ENCODE data around the gene TM7SF2. TPM values are rescaled to one million over a fixed set of nuclear protein-coding genes. Genes with fewer than 3 reads are reported as not detected.

The TM7SF2 gene
- total RNA-seq, 2 donors from 2014 or later: 22.8 to 26.8 TPM

DNA sequence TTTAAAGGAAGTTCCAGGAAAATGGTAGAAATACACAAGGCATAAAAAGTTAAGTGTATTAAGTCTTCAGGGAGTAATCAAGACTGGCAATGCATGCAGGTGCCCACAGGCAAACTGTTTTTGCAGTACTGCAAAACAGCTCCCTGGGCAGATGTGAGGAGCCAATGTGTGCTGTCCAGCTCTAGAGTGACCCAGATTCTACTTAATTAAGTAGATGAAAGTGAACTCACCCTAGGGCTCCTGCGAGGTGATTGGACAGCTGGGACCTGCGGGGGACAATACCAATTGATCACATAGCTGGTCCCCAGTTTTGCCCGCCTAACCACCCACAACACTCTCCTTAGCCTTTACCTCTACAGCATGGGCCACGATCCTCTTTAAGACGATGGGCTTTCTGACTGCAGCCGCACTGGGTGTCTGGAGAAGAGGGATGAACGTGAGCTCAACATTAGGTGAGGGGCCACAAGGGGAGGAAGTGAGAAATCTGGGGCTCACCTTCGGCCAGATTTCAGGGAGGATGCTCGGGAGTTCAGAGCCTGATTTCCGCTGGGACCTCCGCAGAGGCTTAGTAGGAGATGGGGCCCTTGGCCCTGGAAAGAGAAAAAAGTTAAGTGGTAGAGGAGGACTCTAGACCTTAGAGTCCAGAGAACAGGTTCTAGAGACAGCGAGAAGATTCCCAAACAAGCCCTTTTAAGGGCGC, 28.4 kb upstream of the TM7SF2 start:
- Mint-ChIP-seq H3K27ac (peak overlapping the region; percentile 98), H3K27me3 (ENCODE audit: low read depth) (no peaks in the 10 kb centered on the region), H3K4me3 (peak overlapping the region; percentile 98 to 99), H3K36me3 (ENCODE audit: insufficient read depth in 2 of 2) (peaks cover 25 to 36% of the 10 kb centered on the region in 2 donors), H3K4me1 (ENCODE audit: low read depth) (peaks cover 64% of the 10 kb centered on the region), H3K9me3 (no peaks in the 10 kb centered on the region)
- ATAC-seq (replicated peaks in 1 of 2) (peak in 1 of 2 donors; percentile 3), DNase-seq (no peak)

DNA sequence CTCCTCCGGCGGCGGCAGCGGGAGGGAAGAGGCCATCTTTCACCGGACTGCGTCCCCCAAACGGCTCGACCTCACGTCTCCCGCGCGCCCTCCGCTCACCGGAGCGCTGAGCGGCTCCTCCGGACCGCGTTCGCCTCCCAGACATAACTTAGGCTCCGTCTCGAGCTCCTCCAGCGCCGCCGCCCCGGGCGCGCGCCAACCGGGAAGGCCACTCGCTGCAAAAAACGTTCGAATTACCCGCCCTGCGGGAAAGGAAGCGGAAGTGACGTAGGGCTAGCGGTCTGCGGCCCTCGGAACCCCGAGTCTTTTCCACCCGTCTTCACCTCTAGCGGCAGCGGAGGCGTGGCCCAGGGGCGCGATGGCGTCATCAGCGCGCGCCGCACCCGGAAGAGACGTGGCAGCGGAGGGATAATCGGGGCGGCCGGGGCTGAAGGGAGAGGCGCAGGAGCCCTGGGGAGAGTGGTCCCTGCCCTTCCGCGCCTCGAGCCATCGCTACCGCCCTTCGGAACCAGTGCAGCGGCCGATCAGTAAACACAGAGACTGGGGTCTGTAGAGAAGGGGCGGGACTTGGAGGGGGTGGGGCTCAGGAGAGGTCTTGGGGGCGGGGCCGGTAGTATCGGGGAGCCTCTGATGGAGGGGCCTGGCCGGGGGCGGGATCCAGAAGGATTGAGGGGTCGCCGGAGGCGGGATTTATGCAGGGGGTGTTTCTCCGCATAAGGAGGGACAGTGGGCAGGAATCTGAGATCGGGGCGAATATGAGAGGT, 27.7 kb upstream of the TM7SF2 start, which contains the start of the genes CDCA5 and ZFPL1:
Gene CDCA5 (minus strand): TSS at position 207 of the 764 bp plus-strand sequence. CDS start 62 bp downstream, at position 145.
Gene ZFPL1 (plus strand): TSS at position 389 of the 764 bp plus-strand sequence. CDS start 477 bp downstream, outside the sequence.
- Mint-ChIP-seq H3K9me3 (no peaks in the 10 kb centered on the region), H3K27ac (peak within 1 kb of the TSS; percentile 98), H3K36me3 (ENCODE audit: insufficient read depth in 2 of 2) (peaks cover 25 to 33% of the 10 kb centered on the region in 2 donors), H3K27me3 (ENCODE audit: low read depth) (no peaks in the 10 kb centered on the region), H3K4me3 (peak within 1 kb of the TSS; percentile 98 to 99), H3K4me1 (ENCODE audit: low read depth) (peaks cover 57% of the 10 kb centered on the region)
- peak; percentile 96 to 98 for DNase-seq
- peak; percentile 94 to 95 for ATAC-seq (replicated peaks in 1 of 2)

DNA sequence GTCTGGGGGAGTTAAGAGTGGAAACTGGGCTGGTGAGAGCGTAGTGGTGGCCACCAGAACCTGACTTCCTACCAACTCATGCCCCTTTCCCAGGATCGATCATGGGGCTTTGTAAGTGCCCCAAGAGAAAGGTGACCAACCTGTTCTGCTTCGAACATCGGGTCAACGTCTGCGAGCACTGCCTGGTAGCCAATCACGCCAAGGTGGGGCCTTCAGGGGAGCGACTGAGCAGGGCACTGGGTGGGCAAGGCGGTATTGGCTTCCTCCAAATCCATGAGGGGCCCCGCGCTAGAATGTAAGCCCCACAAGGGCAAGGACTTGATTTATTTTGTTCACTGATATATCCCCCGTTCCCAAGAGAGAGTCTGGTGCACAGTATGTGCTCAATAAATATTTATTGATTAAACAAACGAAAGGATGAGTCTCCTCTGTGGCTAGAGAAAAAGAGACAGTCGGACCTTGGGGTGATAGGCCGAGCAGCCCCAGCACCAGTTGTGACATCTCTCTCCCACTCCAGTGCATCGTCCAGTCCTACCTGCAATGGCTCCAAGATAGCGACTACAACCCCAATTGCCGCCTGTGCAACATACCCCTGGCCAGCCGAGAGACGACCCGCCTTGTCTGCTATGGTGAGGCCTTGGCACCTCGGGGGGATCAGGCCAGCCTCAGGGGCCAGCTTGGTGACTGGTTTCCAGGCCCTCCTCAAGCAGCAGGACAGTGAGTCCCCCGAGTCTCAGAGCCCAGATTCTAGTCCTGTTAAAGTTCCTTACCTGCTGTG, 26.9 kb upstream of the TM7SF2 start:
- H3K27ac Mint-ChIP-seq: peak overlapping the region; percentile 98
- peak overlapping the region; percentile 98 to 99 for H3K4me3 Mint-ChIP-seq
- peaks cover 24 to 31% of the 10 kb centered on the region in 2 donors for H3K36me3 Mint-ChIP-seq (ENCODE audit: insufficient read depth in 2 of 2)
- no peaks in the 10 kb centered on the region for H3K9me3 Mint-ChIP-seq
- ATAC-seq (replicated peaks in 1 of 2): no peak
- no peak for DNase-seq
- H3K27me3 Mint-ChIP-seq (ENCODE audit: low read depth): no peaks in the 10 kb centered on the region
- H3K4me1 Mint-ChIP-seq (ENCODE audit: low read depth): peaks cover 52% of the 10 kb centered on the region

DNA sequence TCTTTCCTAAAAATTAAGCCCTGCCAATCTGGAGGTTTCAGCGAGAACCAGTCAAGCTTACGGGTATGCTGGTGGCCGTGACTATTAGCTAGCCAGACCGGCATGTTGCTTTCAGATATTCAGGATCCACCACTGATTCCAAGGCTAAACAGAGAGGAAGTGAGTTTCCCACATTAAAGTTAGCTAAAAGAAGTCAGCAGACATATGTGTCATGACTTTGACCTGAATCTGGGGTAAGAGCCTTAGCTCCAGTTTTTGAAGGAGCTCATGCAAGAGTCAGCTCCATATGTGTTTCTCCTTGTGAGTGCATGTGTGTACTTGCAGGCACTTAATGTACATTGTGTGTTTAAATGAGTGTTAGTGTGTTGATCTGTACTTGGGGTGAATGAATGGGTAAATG, 26.2 kb upstream of the TM7SF2 start:
- DNase-seq (no peak), ATAC-seq (replicated peaks in 1 of 2) (no peak)
- H3K27ac Mint-ChIP-seq: peak overlapping the region; percentile 98
- peak overlapping the region; percentile 98 to 99 for H3K4me3 Mint-ChIP-seq
- H3K27me3 Mint-ChIP-seq (ENCODE audit: low read depth): no peaks in the 10 kb centered on the region
- peaks cover 22 to 29% of the 10 kb centered on the region in 2 donors for H3K36me3 Mint-ChIP-seq (ENCODE audit: insufficient read depth in 2 of 2)
- peaks cover 48% of the 10 kb centered on the region for H3K4me1 Mint-ChIP-seq (ENCODE audit: low read depth)
- no peaks in the 10 kb centered on the region for H3K9me3 Mint-ChIP-seq

DNA sequence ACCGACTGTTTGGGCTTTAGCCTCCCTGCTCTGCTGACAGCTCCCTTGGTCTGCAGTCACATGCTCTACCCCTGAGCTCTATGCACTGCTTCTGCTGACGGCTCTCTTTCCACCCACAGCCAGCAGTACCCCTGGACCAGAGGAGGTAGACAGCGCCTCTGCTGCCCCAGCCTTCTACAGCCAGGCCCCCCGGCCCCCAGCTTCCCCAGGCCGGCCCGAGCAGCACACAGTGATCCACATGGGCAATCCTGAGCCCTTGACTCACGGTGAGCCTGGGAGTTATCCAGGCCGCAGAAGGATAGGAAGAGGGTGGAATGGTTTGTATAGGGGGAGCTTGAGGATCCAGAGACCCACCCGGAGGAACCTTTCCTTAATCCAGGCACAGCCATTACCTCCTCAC, 24.9 kb upstream of the TM7SF2 start:
- ATAC-seq (replicated peaks in 1 of 2): no peak
- peaks cover 15 to 23% of the 10 kb centered on the region in 2 donors for H3K36me3 Mint-ChIP-seq (ENCODE audit: insufficient read depth in 2 of 2)
- H3K4me3 Mint-ChIP-seq: no peak overlapping the region
- no peak overlapping the region for H3K27ac Mint-ChIP-seq
- no peaks in the 10 kb centered on the region for H3K9me3 Mint-ChIP-seq
- H3K27me3 Mint-ChIP-seq (ENCODE audit: low read depth): no peaks in the 10 kb centered on the region
- DNase-seq: no peak
- H3K4me1 Mint-ChIP-seq (ENCODE audit: low read depth): peaks cover 35% of the 10 kb centered on the region

DNA sequence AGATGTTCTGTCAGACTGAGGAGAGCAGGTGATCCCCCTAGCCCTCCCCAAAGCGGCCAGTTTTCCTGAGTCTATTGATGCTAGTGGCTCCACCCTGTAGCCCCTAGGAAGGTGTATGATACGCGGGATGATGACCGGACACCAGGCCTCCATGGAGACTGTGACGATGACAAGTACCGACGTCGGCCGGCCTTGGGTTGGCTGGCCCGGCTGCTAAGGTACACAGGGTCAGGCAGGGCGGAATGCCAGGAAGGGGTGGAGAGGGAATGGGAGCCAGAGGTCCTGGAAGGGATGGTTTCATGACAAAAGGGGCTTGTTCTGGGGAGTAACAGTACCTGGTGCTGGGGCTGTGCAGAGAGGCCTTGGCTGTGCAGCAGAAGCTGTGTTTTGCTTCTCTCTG, 24.5 kb upstream of the TM7SF2 start:
- ATAC-seq (replicated peaks in 1 of 2): no peak
- Mint-ChIP-seq H3K4me3 (no peak overlapping the region), H3K36me3 (ENCODE audit: insufficient read depth in 2 of 2) (peaks cover 15 to 19% of the 10 kb centered on the region in 2 donors), H3K4me1 (ENCODE audit: low read depth) (peaks cover 30% of the 10 kb centered on the region), H3K27me3 (ENCODE audit: low read depth) (no peaks in the 10 kb centered on the region), H3K9me3 (no peaks in the 10 kb centered on the region), H3K27ac (no peak overlapping the region)
- no peak for DNase-seq

DNA sequence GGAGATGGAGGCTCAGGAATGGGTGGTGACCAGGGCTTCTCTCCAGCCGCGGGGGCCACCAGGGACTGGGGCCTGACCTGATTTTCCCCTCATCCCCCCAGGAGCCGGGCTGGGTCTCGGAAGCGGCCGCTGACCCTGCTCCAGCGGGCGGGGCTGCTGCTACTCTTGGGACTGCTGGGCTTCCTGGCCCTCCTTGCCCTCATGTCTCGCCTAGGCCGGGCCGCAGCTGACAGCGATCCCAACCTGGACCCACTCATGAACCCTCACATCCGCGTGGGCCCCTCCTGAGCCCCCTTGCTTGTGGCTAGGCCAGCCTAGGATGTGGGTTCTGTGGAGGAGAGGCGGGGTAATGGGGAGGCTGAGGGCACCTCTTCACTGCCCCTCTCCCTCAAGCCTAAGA, 23.8 kb upstream of the TM7SF2 start:
- DNase-seq (no peak), ATAC-seq (replicated peaks in 1 of 2) (no peak)
- Mint-ChIP-seq H3K4me3 (no peak overlapping the region), H3K9me3 (no peaks in the 10 kb centered on the region), H3K4me1 (ENCODE audit: low read depth) (peaks cover 24% of the 10 kb centered on the region), H3K27ac (no peak overlapping the region), H3K36me3 (ENCODE audit: insufficient read depth in 2 of 2) (peaks cover 13 to 14% of the 10 kb centered on the region in 2 donors), H3K27me3 (ENCODE audit: low read depth) (no peaks in the 10 kb centered on the region)

DNA sequence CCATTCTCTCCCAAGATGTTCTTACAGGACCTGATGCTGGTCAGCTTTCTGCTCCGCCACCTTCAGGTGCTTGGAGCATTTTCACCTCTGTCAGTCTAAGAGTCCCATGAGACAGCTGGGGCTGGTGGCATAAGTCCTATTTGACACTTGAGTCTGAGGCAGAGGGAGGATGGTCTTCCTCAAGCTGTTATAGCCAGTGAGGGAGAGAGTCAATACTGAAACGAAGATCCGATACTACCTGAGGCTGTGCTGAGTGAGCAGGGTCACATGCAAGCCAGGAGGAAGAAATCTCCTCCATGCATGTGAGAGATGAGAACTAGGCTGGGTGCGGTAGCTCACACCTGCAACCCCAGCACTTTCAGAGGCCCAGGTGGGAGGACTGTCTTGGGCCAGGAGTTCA, 22.1 kb upstream of the TM7SF2 start:
- peaks cover 13% of the 10 kb centered on the region for H3K4me1 Mint-ChIP-seq (ENCODE audit: low read depth)
- peaks cover 4 to 7% of the 10 kb centered on the region in 2 donors for H3K36me3 Mint-ChIP-seq (ENCODE audit: insufficient read depth in 2 of 2)
- DNase-seq (no peak), ATAC-seq (replicated peaks in 1 of 2) (no peak)
- no peaks in the 10 kb centered on the region for H3K9me3 Mint-ChIP-seq
- no peaks in the 10 kb centered on the region for H3K27me3 Mint-ChIP-seq (ENCODE audit: low read depth)
- H3K27ac Mint-ChIP-seq: no peak overlapping the region
- no peak overlapping the region for H3K4me3 Mint-ChIP-seq

DNA sequence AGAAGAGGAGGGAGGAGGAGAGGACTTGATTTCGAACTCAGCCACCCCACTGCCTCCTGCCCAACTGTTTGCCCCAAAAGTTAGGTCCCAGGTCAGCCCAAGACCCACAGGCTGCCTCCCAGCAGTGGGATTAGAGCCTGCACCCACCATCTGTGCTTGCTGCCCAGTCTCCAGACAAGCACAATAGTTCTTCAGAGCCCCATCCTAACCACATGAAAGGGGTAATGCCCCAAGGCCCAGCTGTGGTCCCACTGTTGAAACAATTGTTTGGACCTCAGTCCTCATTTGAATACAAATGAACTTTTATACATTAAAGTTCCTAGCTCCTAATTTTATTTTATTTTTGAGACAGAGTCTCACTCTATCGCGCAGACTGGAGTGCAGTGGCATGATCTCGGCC, 21.0 kb upstream of the TM7SF2 start:
- Mint-ChIP-seq H3K4me3 (no peak overlapping the region), H3K9me3 (no peaks in the 10 kb centered on the region), H3K4me1 (ENCODE audit: low read depth) (peaks cover 5% of the 10 kb centered on the region), H3K36me3 (ENCODE audit: insufficient read depth in 2 of 2) (peaks cover 3 to 5% of the 10 kb centered on the region in 2 donors), H3K27ac (no peak overlapping the region), H3K27me3 (ENCODE audit: low read depth) (no peaks in the 10 kb centered on the region)
- ATAC-seq (replicated peaks in 1 of 2) (no peak), DNase-seq (no peak)

DNA sequence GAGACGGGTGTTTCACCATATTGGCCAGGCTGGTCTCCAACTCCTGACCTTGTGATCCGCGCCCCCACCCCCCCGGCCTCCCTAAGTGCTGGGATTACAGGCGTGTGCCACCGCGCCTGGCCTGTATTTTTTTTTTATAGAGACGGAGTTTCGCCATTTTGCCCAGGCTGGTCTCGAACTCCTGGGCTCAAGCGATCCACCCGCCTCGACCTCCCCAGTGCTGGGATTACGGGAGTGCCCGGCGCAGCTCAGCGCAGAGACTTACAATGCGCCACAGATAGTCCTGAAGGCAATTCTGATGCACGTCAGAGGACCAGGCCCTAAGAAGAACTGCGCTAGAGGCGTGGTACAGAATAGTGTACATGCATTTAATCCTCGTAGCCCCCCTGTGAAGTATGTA, 16.2 kb upstream of the TM7SF2 start:
- H3K36me3 Mint-ChIP-seq (ENCODE audit: insufficient read depth in 2 of 2): peaks cover 0 to 5% of the 10 kb centered on the region in 2 donors
- peak overlapping the region; percentile 86 for H3K27ac Mint-ChIP-seq
- H3K4me1 Mint-ChIP-seq (ENCODE audit: low read depth): peaks cover 14% of the 10 kb centered on the region
- H3K27me3 Mint-ChIP-seq (ENCODE audit: low read depth): no peaks in the 10 kb centered on the region
- ATAC-seq (replicated peaks in 1 of 2): no peak
- no peak for DNase-seq
- H3K4me3 Mint-ChIP-seq: peak overlapping the region; percentile 86 to 90
- H3K9me3 Mint-ChIP-seq: no peaks in the 10 kb centered on the region

DNA sequence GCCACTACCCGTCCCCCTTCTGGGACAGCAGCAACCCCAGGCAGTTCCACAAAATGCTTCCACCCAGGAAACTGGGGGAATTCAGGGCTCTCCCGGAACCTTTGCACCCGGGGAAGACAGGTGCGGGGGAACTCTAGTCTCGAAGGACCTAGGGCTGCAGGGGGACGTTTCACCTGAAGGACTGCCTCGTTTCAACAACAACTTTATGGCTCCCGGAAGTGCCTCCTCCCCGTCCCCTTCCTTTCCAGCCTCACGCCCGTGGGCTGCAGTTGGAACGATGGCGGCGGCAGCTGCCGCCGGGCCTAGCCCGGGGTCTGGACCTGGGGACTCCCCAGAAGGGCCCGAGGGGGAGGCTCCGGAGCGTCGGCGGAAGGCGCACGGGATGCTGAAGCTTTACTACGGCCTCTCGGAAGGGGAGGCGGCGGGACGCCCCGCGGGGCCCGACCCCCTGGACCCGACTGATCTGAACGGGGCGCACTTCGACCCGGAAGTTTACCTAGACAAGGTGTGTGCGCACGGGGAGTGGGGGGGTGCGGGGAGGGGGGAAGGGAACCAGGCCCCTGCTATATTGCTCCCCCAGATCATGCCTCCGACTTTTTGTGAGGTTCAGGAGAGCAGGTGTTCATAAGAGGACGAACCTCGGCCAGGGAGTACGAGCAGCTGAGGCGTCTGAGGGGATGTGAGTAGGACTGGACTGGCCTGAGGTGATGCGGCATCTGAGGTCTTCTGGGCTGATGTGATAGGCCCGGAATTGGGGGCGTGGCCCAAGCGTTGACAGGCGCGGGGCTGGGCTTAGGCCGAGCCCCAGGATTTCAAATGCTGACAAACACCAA, 15.5 kb upstream of the TM7SF2 start, which contains the start of gene VPS51:
Gene VPS51 (plus strand): TSS at position 241 of the 833 bp plus-strand sequence. CDS start 37 bp downstream, at position 278.
- Mint-ChIP-seq H3K36me3 (ENCODE audit: insufficient read depth in 2 of 2) (peaks cover 0 to 5% of the 10 kb centered on the region in 2 donors), H3K4me1 (ENCODE audit: low read depth) (peaks cover 14% of the 10 kb centered on the region), H3K27ac (peak within 1 kb of the TSS; percentile 86), H3K4me3 (peak within 1 kb of the TSS; percentile 86 to 90), H3K9me3 (no peaks in the 10 kb centered on the region), H3K27me3 (ENCODE audit: low read depth) (no peaks in the 10 kb centered on the region)
- ATAC-seq (replicated peaks in 1 of 2) (peak; percentile 98), DNase-seq (peak; percentile 90)

DNA sequence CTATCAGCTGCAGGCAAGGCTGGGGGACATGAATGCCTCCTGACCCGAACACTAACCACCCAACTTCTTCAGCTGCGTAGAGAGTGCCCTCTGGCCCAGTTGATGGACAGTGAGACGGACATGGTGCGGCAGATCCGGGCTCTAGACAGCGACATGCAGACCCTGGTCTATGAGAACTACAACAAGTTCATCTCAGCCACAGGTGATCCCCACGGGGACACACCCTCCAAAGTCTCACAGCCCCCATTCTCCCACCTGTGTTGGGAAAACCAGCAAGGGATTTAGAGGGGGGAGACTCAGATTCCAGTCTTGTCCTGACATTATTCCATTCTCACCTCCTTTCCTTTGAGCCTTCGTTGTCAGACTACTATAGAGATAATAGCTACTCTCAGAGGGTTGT, 14.7 kb upstream of the TM7SF2 start:
- Mint-ChIP-seq H3K4me1 (ENCODE audit: low read depth) (peaks cover 14% of the 10 kb centered on the region), H3K36me3 (ENCODE audit: insufficient read depth in 2 of 2) (peaks cover 0 to 7% of the 10 kb centered on the region in 2 donors), H3K27ac (no peak overlapping the region), H3K27me3 (ENCODE audit: low read depth) (no peaks in the 10 kb centered on the region), H3K9me3 (no peaks in the 10 kb centered on the region), H3K4me3 (peak overlapping the region; percentile 74 to 90)
- DNase-seq (no peak), ATAC-seq (replicated peaks in 1 of 2) (peak in 1 of 2 donors; percentile 1)

Data from activated T-cell treated with anti-CD3 and anti-CD28 coated beads, Interleukin-2, amount 50 U/mL, for 72 hours (primary cell).